Sciatic nerve (tissue), 2 donors: Measurements from ENCODE around the gene PSMC1. TPM values are rescaled to one million over a fixed set of nuclear protein-coding genes. Genes with fewer than 3 reads are reported as not detected.
"Not testable (repeated sequence)": the region's sequence is repeated elsewhere in the genome, so short reads cannot be mapped to it uniquely, and the experiment has no call there.

Source experiments
- ATAC-seq: fragments of 200-7000 bp; cut with Tn5 transposase; one replicate; pipeline ENCODE4 v1.9.1; 2020; ENCODE audit warnings: mild to moderate bottlenecking, moderate library complexity
- DNase-seq: peaks from one replicate; pipeline ENCODE4 v3.0.0-alpha.2; 2020; ENCODE audit warnings: low spot score
- intact Hi-C: fragments of 100-400 bp; cut with DNase I; formaldehyde crosslinking; loops from one replicate; pipeline ENCODE4 v1.14.2; 2022
- total RNA-seq: library from RNA; stranded (reverse); fragmentation: NEBNext Ultra II Directional; extraction: Animal tissue kit (Norgen Biotek cat#: 25700); gene quantifications from one replicate; pipeline ENCODE4 v1.2.1, GENCODE V29; 2021
- donor health status: DM: no; HTN: no; CAD: no.
- donor health status: DM: no; HTN: no; CAD: no.

The PSMC1 gene
- 82.9 TPM for total RNA-seq

DNA sequence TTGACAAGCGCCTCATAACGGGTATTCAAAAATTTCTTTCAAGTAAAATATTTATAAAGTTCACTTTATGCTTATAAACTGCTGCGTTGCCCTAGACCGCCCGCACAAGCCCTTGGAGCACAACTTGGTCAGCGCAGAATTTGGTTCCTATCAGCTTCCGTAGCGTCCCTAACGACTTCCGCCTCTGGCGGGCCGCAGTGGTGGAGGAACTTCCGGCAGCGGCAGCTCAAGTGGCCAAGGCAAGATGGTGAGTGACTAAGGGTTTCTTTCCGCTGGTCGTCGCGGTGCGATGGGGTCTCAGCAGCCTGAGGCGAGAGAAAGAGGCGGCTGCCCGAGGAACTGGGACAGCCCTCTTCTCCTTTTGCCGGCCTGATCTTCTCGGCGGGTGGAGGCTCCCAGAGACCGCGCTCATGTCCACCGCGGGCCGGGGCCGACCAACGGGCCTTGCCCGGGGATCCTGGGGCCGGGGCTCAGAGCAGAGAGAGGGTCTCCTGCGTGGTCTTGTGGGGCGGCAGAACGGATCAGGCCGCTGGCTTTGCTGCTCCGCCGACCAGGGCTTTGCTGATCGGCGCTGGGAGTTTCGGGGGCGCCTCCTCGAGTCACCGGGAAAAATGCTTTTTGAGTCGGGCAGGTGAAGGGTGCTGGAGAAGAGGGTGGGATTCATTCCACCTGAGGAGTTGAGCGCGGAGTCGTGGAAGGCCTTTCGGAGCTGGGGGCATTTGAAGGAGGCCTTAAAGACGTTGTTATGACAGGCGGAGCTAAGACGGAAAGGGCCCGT is at the start of gene PSMC1:
PSMC1 (plus strand) TSS at position 200 of the 778 bp plus-strand sequence; CDS start at position 245, 45 bp downstream.
- ATAC-seq (peak; percentile 99), DNase-seq (peak; percentile 94)
- intact Hi-C loops, result no loop called here

DNA sequence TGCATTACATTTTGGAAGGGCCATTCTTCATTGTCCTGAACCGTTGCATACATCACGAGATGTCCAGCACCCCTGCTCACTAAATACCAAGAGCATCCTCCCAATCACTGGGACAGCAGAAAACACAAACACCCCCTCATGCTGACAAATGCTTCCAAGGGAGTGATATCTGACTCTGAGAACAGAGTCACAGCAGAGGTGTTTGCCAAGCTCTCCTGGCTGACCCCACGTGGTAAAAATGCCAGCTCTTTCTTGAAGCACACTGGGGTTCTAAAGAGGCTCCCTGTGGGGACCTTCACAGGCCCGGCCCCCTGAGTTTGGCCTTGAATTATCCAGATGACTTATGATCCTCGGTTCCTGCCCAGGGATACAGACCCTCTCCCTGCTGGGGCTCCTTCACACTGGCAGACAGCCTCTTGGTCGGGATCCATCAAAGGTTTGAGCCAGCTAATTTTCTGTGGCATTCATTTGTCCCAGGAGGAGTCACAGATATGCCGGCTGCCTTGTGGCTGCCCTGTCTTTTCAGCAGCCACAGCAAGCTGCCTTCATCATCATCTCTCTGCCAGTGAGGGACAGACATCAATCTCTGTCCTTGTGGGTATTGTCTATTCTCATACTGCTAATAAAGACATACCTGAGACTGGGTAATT is 43.1 kb upstream of the PSMC1 start:
- intact Hi-C loops, result no loop called here
- DNase-seq (no peak), ATAC-seq (no peak)

DNA sequence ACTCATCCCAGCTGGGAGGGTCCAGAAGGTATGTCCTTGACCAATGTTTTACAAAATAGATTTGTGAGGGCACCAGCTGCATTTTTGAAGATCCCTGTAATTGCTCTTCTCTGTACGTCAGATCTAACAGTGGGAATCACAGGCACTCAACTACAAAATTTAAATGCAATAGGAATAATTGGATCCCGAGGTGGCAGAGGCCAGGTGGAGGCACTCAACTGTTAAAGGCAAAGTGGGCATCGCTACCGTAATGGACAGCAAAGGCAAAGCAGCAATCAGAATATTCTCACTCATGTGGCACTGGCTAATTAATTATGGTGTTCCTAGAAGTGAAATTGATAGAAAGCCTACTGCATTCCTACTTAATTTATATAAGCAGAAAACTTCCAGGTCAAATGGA is 27.9 kb upstream of the PSMC1 start:
- intact Hi-C loops, result no loop called here
- DNase-seq (no peak), ATAC-seq (no peak)

GRCh38 chr14:90229942-90230341 is 26.4 kb upstream of the PSMC1 start:
- DNase-seq, ATAC-seq, intact Hi-C loops: not testable (repeated sequence)

DNA sequence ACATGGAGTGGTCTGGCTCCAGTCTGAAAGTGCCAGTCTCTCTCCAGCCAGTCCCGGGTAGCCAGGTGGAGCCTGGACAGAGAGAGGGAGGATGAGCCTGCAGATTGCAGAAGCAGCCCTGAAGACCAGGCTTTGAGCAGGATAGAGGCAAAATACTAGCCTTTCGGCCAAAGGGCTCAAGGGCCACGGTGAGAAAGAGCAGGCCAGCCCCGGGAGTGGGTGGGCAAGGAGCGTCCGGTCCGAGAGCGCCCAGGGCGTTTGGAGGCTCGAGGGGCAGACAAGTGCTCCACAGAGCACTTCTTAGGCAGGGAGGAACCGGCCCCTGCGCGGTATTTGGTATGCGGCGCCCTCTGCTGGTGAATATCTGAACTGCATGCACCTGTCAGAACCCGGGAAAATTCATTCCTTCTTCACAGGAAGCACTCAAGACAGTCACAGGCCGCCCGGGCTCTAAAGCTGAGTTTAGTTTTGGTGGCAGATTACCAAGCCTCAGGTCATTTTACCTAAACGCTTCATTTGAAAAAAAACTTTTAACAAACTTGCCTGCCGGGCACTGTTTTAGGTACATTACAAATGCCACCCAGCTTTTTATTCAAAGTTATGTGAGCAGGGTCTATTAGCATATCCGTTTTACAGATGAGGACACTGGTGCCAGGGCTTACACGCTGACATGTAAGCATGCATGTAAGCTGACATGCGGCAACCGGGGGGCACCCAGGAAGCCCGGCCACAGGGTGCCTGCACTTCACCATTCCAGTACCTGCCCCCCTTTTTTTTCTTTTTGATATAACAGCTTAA is 21.0 kb upstream of the PSMC1 start:
- intact Hi-C loops, result no loop called here
- ATAC-seq (peak; percentile 34), DNase-seq (peak; percentile 70)

- ATAC-seq, result no peak
- intact Hi-C loops, result no loop called here
- no peak for DNase-seq
Measured at GRCh38 chr14:90239139-90239538, 17.2 kb upstream of the PSMC1 start.

DNA sequence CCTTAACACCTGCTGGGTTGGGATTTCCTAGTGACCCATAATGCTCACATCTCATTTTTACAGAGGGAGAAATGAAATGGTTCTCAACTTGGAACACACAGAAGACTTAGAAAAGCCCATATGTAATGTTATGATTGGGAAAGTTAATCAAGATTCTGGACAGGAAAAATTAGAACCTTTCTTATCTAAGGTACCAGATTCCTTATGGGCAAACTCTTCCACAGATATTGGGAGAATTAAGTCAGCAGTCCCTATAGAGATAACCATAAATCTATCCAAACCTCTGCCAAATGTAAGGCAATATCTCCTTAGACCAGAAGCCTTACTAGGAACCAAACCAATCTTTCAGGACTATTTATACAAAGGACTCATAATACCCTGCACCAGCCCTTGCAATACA is 13.9 kb upstream of the PSMC1 start:
- DNase-seq (no peak), ATAC-seq (no peak)
- intact Hi-C loops, result no loop called here

- intact Hi-C loops, result no loop called here
- no peak for ATAC-seq
- no peak for DNase-seq
Measured at GRCh38 chr14:90246936-90247335, 9.4 kb upstream of the PSMC1 start.

DNA sequence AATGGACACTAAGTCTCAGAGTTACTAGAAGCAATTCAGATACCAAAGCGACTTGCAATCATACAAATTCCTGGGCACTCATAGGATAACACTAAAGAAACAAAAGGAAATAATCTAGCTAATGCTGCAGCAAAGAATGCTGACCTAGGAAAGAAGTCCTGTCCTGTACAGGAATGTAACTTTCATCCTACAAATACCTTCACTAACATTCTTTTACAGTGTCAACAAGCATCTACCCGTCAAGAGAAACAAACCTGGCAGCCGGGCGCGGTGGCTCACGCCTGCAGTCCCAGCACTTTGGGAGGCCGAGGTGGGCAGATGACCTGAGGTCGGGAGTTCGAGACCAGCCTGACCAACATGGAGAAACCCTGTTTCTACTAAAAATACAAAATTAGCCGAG is 8.9 kb upstream of the PSMC1 start:
- DNase-seq, intact Hi-C loops, ATAC-seq: not testable (repeated sequence)

DNA sequence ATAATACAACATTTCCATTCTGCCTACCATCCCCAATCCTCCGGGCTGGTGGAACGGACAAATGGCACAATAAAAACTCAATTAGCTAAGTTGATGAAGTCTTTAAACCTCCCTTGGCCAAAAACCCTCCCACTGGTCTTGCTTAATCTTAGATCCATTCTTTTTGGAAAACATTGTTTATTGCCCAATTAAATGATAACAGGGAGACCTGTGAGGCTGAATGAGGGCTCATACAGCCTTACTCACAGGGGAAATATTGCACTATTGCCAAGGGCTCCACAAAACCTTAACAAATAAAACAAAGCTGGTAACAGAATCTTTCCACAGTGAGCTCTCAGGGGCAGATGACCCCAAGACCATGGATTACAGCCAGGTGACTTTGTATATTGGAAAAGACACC is 7.8 kb upstream of the PSMC1 start:
- intact Hi-C loops, result no loop called here
- DNase-seq (no peak), ATAC-seq (no peak)

GRCh38 chr14:90253826-90254225 is 2.5 kb upstream of the PSMC1 start:
- no peak for ATAC-seq
- intact Hi-C loops, result no loop called here
- DNase-seq, result no peak

GRCh38 chr14:90255871-90256270 is 482 bp upstream of the PSMC1 start:
- no peak for DNase-seq
- no peak for ATAC-seq
- intact Hi-C loops, result no loop called here

GRCh38 chr14:90263748-90264449 is 7.5 kb downstream of the PSMC1 start:
- DNase-seq, result no peak
- ATAC-seq, result no peak
- intact Hi-C loops, result no loop called here

- ATAC-seq (no peak), DNase-seq (no peak)
- intact Hi-C loops, result no loop called here
Measured at GRCh38 chr14:90266441-90267154, 10.2 kb downstream of the PSMC1 start.

- ATAC-seq, result no peak
- DNase-seq, result no peak
- intact Hi-C loops, result no loop called here
Measured at GRCh38 chr14:90268420-90268819, 12.1 kb downstream of the PSMC1 start.

DNA sequence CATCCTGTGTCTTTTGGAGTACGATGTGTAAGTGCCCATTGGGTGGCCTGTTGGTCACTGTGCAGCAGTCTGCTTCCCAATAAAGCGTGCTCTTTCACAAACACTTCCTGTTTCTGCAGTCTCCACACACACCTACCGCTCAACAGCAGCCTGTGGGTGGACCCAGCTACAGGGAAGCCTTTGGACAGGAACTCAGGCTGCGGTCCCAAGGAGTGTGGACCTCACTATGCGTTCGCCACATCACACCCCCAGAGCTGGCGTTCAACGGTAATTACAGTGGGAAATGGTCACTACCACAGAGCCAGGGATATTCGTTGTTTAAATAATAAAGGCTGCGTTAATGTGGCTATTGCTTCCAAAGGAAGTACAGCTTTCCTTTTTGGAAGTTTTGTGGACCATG is 16.2 kb downstream of the PSMC1 start:
- no peak for DNase-seq
- no peak for ATAC-seq
- intact Hi-C loops, result no loop called here

GRCh38 chr14:90273532-90273931 is 17.2 kb downstream of the PSMC1 start:
- peak; percentile 70 for ATAC-seq
- DNase-seq, result no peak
- intact Hi-C loops, result no loop called here

- ATAC-seq (peak; percentile 59), DNase-seq (no peak)
- intact Hi-C loops, result no loop called here
Measured at GRCh38 chr14:90274019-90274418, 17.7 kb downstream of the PSMC1 start.
